GM08714 (cell line): ENCODE data around the gene CSMD2.

Experiments
- H3K4me3 ChIP-seq: fragments of 200-500 bp; sonication (Bioruptor generic); 2 replicates; pipeline ENCODE4 v1.5.1; 2014; ENCODE audit warnings: mild to moderate bottlenecking, low read length, inconsistent platforms
- ZNF274 ChIP-seq: IDR thresholded peaks from 2 replicates; pipeline ENCODE4 v1.6.1; 2012; ENCODE audit warnings: mild to moderate bottlenecking, low read depth, low read length

The CSMD2 gene

GRCh38 chr1:33635336-33636012, 529.6 kb downstream of the CSMD2 start:
- H3K4me3 ChIP-seq: no peak overlapping the region
- TF ChIP-seq ZNF274: no peak

- no peak for TF ChIP-seq ZNF274
Measured at GRCh38 chr1:33634806-33635205, 530.2 kb downstream of the CSMD2 start.

GRCh38 chr1:33634143-33634542, 530.9 kb downstream of the CSMD2 start:
- TF ChIP-seq ZNF274: no peak
- H3K4me3 ChIP-seq: no peak overlapping the region

More at GRCh38 chr1:33634806-33635205, 530.2 kb downstream of the CSMD2 start:
- no peak overlapping the region for H3K4me3 ChIP-seq

- TF ChIP-seq ZNF274: no peak
- no peak overlapping the region for H3K4me3 ChIP-seq
Measured at GRCh38 chr1:33633019-33633801, 531.8 kb downstream of the CSMD2 start.

- TF ChIP-seq ZNF274: no peak
- no peak overlapping the region for H3K4me3 ChIP-seq
Measured at GRCh38 chr1:33630686-33631085, 534.3 kb downstream of the CSMD2 start.

- TF ChIP-seq ZNF274: no peak
- no peak overlapping the region for H3K4me3 ChIP-seq
Measured at GRCh38 chr1:33626801-33627200, 538.2 kb downstream of the CSMD2 start.

- no peak overlapping the region for H3K4me3 ChIP-seq
Measured at GRCh38 chr1:33624991-33625870, 539.8 kb downstream of the CSMD2 start.

GRCh38 chr1:33624261-33624990, 540.6 kb downstream of the CSMD2 start:
- TF ChIP-seq ZNF274: no peak
- no peak overlapping the region for H3K4me3 ChIP-seq

More at GRCh38 chr1:33624991-33625870, 539.8 kb downstream of the CSMD2 start:
- no peak for TF ChIP-seq ZNF274

GRCh38 chr1:33623811-33624210, 541.2 kb downstream of the CSMD2 start:
- no peak overlapping the region for H3K4me3 ChIP-seq
- no peak for TF ChIP-seq ZNF274

- TF ChIP-seq ZNF274: no peak
- H3K4me3 ChIP-seq: no peak overlapping the region
Measured at GRCh38 chr1:33622757-33623156, 542.3 kb downstream of the CSMD2 start.

GRCh38 chr1:33618636-33619035, 546.4 kb downstream of the CSMD2 start:
- H3K4me3 ChIP-seq: no peak overlapping the region
- no peak for TF ChIP-seq ZNF274

- TF ChIP-seq ZNF274: no peak
- no peak overlapping the region for H3K4me3 ChIP-seq
Measured at GRCh38 chr1:33617451-33617850, 547.6 kb downstream of the CSMD2 start.

GRCh38 chr1:33616780-33617179, 548.2 kb downstream of the CSMD2 start:
- TF ChIP-seq ZNF274: no peak
- no peak overlapping the region for H3K4me3 ChIP-seq

- H3K4me3 ChIP-seq: no peak overlapping the region
- no peak for TF ChIP-seq ZNF274
Measured at GRCh38 chr1:33615546-33615945, 549.5 kb downstream of the CSMD2 start.
